Activated T-helper 17 cell treated with anti-CD3 and anti-CD28 coated beads, Interleukin-2, amount 50 U/mL, for 72 hours (primary cell): ENCODE data around the gene EN1. TPM values are rescaled to one million over a fixed set of nuclear protein-coding genes. Genes with fewer than 3 reads are reported as not detected.

Experiments used
- ATAC-seq: fragments of 150-1000 bp; cut with Tn5 transposase; replicated peaks from 2 replicates; pipeline ENCODE4 v1.10.0; 2021; ENCODE audit warnings: mild to moderate bottlenecking, moderate library complexity
- H3K27ac Mint-ChIP-seq: one replicate; pipeline ENCODE4 v1.8.0; 2022; ENCODE audit warnings: mixed read lengths
- H3K27me3 Mint-ChIP-seq: one replicate; pipeline ENCODE4 v1.8.0; 2022; ENCODE audit warnings: mixed read lengths
- H3K36me3 Mint-ChIP-seq: one replicate; pipeline ENCODE4 v1.8.0; 2022; ENCODE audit warnings: low read depth, mild to moderate bottlenecking, mixed read lengths
- H3K4me1 Mint-ChIP-seq: one replicate; pipeline ENCODE4 v1.8.0; 2022; ENCODE audit warnings: mixed read lengths
- H3K4me3 Mint-ChIP-seq: one replicate; pipeline ENCODE4 v1.8.0; 2022; ENCODE audit warnings: mild to moderate bottlenecking, mixed read lengths
- H3K9me3 Mint-ChIP-seq: one replicate; pipeline ENCODE4 v1.8.0; 2022; ENCODE audit warnings: mixed read lengths
- total RNA-seq, 2 donors: library from RNA; stranded (reverse); gene quantifications; one replicate each; pipeline ENCODE4 v1.2.3, GENCODE V29; 2022

Gene EN1
- total RNA-seq, 2 donors from 2014 or later, result not detected

DNA sequence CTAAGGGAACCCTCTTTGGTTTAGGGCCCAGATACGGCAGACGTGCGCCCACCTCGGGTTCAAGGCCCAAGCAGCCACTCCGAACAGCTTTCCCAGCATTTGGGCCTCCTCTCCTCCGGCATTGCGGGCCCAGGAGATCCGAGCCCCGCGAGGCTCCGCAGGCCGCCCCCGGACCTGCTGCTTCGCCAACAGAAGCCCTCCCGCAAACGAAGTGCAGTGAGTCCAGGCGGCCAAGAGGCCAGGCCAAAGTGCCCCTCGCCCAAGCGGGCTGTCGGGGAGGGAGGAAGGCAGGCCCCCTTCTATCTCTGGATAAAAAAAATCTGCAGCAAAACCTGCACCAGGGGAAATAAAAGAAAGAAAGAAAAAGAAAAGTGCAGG lies 6.0 kb downstream of the EN1 start:
- no peak overlapping the region for H3K27ac Mint-ChIP-seq
- no peaks in the 10 kb centered on the region for H3K9me3 Mint-ChIP-seq
- peaks cover 8% of the 10 kb centered on the region for H3K36me3 Mint-ChIP-seq
- H3K27me3 Mint-ChIP-seq, result peaks cover 75% of the 10 kb centered on the region
- no peak for ATAC-seq
- H3K4me1 Mint-ChIP-seq, result peaks cover 4% of the 10 kb centered on the region
- peak overlapping the region; percentile 60 for H3K4me3 Mint-ChIP-seq

DNA sequence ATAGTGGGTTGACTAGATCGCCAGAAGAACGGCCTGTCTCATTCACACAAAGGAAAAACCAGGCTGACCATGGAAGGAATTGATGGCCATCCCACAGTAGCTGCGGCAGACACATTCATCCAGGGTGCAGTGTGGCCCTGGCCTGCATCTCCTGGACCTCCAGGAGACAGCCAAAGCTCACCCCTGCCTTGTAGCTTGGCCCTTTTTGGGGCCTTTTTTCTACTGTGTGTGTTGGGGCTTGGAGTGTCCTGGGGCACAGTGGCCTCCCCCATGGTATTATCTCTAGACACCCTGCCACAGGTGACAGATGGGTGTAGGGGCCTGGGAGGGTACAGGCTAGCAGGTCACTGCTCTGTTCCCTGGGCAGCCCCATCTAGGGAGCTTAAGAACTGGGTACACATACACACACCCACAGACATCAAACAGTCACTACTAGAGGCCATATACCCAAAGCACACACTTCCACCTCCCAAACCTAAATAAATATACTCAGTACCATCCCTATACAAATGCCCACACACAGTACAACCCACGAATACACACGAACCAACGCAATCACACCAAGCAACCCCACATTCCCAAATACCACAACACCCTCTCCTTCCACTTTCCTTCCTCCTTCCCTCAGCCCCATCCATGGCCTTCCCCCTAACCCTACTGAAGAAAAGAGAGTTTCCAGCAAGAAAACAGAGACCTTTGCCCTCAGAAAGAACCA lies 8.6 kb downstream of the EN1 start:
- no peaks in the 10 kb centered on the region for H3K9me3 Mint-ChIP-seq
- peaks cover 8% of the 10 kb centered on the region for H3K36me3 Mint-ChIP-seq
- H3K4me3 Mint-ChIP-seq, result no peak overlapping the region
- peaks cover 71% of the 10 kb centered on the region for H3K27me3 Mint-ChIP-seq
- H3K27ac Mint-ChIP-seq, result no peak overlapping the region
- no peak for ATAC-seq
- H3K4me1 Mint-ChIP-seq, result peaks cover 2% of the 10 kb centered on the region

DNA sequence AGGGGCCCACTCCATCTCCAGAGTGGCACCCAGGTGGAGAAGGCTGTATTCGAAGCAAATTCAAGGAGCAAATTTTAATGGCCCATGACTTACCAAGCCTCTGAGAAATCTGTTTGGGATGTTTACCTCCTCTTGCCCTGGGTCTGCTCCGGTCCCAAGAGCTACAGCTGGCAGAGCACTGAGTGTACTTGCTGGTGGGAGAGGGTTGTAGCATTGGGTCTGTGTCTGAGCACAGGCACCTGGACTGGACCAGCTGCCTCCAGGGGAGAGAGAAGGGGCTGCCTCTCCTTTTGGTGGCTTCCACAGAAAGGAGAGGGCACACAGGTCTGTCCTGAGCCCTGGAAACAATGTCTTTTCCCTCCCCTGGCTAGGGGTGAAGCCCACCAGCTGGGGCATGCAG lies 9.8 kb downstream of the EN1 start:
- Mint-ChIP-seq H3K4me1 (no peaks in the 10 kb centered on the region), H3K27ac (no peak overlapping the region), H3K4me3 (no peak overlapping the region), H3K9me3 (no peaks in the 10 kb centered on the region), H3K27me3 (peaks cover 72% of the 10 kb centered on the region), H3K36me3 (peaks cover 8% of the 10 kb centered on the region)
- ATAC-seq, result no peak

DNA sequence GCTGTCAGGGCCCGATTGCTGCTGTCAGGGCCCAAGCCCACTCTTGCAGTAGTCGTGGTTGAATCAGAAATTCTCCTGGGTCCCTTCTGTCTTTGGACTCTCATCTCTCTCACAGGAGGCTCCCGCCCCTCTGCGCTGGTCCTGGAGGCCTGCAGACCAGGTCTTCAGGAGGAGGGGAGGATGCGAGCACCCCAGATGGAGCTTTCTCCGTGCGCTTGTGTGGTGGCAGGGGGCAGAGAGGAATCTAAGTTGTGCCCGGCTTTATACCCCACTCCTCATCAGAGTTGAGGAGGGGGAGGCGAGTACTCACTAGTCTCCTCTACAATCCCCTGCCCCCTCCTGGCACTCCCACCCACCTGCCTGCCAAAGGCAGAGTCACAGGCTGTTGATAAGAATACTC lies 10.4 kb downstream of the EN1 start:
- no peaks in the 10 kb centered on the region for H3K4me1 Mint-ChIP-seq
- H3K27ac Mint-ChIP-seq, result no peak overlapping the region
- no peak for ATAC-seq
- no peaks in the 10 kb centered on the region for H3K9me3 Mint-ChIP-seq
- H3K36me3 Mint-ChIP-seq, result peaks cover 8% of the 10 kb centered on the region
- H3K4me3 Mint-ChIP-seq, result no peak overlapping the region
- H3K27me3 Mint-ChIP-seq, result peaks cover 70% of the 10 kb centered on the region

DNA sequence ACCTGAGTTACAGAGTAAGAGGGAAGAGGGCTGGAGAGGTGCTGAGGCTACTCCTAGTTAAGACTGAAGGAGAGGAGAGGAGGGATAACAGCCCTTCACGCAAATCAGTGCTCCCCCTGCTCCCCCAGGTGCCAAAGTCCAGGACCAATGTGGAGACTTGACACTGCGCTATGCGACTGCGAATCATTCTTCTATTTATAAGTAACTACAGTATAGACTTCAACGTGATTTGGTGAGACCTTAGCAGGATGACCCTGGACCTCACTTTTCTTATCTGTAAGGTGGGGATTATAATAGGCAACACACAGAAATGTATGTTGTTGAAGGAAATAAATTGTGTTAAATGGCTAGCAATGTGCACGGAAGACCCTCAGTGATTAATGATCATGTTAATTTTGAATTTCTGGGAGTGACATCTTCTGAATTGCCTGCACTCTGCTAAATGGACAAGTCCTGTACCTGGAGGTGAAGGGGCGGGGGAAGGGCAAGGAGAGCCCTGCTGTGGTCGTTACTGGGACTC lies 11.0 kb downstream of the EN1 start:
- Mint-ChIP-seq H3K36me3 (peaks cover 8% of the 10 kb centered on the region), H3K27ac (no peak overlapping the region), H3K4me1 (no peaks in the 10 kb centered on the region), H3K27me3 (peaks cover 68% of the 10 kb centered on the region), H3K4me3 (peak overlapping the region; percentile 63), H3K9me3 (no peaks in the 10 kb centered on the region)
- no peak for ATAC-seq

DNA sequence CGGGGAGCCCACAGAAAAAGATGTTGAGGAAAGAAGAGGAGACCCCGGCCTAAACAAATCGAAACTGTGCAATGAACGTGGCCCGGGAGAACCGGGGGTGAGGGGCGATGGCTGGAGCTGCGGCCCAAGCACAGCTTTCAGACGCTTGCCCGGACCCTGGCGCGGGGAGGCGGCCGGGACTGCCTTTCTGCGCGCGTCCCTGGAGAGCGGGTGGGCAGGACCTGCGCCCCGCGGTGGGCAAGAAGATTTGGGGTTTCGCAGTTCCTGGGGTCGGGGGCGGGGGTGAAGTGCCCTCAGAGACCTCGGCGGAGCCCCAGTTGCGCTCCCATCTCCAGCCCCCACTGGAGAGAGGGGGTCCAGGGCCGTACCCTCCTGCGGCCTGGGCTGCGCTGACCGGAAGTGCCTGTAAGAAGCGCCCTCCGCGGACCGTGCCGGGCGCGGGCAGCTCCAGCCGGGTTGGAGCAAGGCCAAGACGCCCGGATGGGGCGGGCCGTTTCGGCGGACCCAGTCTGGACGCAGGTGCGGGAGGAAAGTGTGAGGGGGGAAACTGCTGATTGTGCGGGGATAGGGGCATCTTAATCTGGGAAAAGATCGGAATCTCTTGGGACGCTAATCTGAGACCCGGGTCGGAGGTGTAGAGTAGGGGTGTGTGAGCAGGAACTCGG lies 11.6 kb downstream of the EN1 start:
- Mint-ChIP-seq H3K4me3 (peak overlapping the region; percentile 63), H3K27ac (no peak overlapping the region), H3K9me3 (no peaks in the 10 kb centered on the region), H3K27me3 (peaks cover 68% of the 10 kb centered on the region), H3K36me3 (peaks cover 4% of the 10 kb centered on the region), H3K4me1 (no peaks in the 10 kb centered on the region)
- ATAC-seq, result no peak

DNA sequence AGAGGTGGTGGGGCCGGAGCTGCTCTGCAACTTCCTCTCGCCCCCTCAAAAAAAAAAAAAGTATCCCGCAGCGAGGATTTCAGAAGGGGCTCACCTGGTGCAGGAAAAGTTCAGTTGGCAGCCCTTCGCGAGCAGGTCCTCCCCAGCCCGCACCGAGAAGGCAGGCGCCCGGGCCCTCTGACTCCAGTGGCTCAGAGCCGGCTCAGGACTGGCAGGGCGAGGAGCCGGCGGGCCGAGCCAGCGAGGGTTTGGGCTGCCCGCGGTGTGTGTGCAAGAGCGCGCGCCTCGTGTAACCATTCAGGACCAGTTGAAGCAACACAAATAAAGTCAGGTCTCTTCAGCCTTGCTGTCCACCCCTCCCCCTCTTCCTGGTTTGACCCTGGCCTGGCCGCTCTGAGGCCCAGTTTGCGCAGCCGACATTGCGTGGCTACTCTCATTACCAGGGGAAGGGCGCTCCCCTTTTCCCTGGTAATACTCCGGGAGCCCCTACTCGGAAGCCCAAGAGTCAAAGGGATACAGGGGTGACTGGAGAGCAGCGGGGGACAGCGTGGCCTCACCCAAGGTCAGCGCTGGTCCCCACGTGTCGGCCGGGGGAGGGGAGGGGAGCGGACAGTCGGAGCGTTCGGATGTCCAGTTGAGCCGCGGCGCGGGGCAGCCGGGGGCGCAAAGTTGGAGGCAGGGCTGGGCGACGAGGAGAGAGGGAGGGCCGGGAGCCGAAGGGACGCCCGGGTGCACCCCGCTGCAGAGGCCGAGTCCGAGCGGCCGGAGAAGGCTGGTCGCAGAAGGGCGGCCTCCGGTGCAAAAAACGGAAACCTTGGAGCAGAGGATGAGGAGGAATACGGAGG lies 12.3 kb downstream of the EN1 start:
- Mint-ChIP-seq H3K27ac (no peak overlapping the region), H3K9me3 (no peaks in the 10 kb centered on the region), H3K27me3 (peaks cover 67% of the 10 kb centered on the region), H3K4me3 (peak overlapping the region; percentile 63), H3K4me1 (no peaks in the 10 kb centered on the region), H3K36me3 (no peaks in the 10 kb centered on the region)
- ATAC-seq, result no peak

DNA sequence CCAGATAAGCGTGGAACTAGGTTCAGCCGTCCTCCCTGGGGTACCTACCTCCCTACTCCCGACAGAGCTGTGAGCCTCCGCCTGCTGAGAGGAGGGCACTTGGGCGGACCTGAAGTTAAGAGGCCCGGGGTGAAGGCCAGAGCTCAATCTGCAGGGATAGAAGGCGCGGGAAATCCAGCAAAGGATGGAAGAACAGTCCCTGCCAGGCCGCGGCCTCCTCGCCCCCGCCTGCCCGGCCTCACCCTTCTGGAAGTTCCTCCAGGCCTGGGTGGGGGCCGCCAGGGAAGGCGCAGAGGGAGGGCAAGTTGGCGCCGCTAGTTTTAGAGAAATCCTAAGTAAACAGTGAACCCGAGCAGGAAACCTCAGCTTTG lies 13.0 kb downstream of the EN1 start:
- peaks cover 65% of the 10 kb centered on the region for H3K27me3 Mint-ChIP-seq
- H3K4me3 Mint-ChIP-seq, result no peak overlapping the region
- H3K4me1 Mint-ChIP-seq, result no peaks in the 10 kb centered on the region
- H3K36me3 Mint-ChIP-seq, result no peaks in the 10 kb centered on the region
- H3K27ac Mint-ChIP-seq, result no peak overlapping the region
- H3K9me3 Mint-ChIP-seq, result no peaks in the 10 kb centered on the region
- no peak for ATAC-seq

DNA sequence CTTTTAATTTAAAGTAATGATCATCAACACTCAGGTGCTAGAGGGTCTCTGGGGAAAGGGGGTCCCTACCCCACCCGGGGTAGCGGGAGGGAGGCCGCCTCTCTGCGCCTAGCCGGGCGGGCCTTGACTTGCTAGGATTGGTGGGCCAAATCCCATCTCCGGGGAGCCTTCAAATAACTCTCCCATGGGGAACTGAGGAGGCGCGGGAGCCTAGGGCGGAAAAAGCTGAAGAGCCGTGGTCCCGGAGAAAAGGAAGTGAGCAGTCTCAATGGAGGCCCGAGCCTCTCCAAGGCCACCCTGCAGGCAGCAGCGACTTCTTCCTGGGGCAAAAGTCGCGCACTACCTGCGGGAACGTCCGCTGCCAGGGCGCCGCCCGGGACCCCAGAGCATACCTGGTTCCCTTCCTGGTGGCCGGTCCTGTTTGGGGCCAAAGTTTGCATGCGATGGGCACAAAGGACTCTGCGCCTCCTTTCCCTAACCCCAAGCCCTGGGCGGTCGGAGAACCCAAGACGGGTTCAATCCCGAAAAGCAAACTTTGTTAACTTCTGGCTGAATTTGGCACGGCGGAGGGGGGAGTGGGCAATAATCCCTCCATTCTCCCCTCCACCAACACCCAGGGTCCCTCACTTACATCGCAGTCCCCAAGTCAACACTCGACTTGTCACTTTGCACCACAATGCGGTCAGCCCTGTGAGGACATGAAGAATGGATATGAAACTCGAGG lies 13.6 kb downstream of the EN1 start:
- H3K27me3 Mint-ChIP-seq, result peaks cover 60% of the 10 kb centered on the region
- H3K27ac Mint-ChIP-seq, result no peak overlapping the region
- ATAC-seq, result no peak
- no peaks in the 10 kb centered on the region for H3K9me3 Mint-ChIP-seq
- no peak overlapping the region for H3K4me3 Mint-ChIP-seq
- H3K36me3 Mint-ChIP-seq, result no peaks in the 10 kb centered on the region
- H3K4me1 Mint-ChIP-seq, result no peaks in the 10 kb centered on the region

DNA sequence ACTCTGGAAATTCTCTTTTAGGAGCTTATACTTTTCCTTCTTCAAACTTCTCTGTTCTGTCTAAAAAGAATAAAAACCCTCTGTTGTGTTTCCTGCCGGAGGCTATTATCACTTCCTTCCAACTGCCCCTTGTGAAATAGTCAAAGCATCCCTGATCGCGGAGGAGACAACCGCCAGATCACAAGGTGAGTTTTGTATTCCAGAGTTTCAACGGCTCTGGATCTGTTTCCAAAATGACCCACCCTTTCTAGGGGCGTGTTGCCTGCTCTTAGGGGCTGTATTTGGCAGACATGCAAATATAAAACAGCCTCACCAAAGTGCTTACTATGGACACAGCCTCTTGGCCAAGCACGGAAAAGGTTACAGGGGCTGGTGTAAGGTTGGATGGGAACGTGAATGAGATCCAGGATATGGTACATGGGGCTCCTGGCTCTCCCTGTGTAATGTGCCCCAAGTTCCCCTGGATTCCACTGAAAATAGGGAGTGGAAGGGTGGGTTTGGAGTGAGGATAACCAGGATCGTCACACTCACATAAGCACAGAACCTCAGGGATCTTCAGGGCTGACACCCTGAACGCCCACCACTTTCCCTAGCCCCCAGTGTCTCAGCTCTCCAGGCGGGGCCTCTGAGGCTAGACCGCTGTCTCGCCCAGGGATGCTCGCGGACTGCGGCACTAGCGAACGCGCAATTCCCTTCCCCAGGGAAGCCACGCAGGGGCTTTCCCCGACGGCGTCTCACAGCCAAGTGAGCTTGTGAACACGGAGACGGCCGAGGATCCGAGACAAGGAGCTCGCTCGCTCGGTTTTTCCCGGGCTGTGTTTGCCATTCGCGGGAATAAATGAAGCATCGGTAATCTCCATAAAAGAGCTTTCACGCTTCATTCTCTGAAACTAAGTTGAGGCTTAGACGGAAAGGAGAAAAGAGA lies 14.4 kb downstream of the EN1 start:
- no peak for ATAC-seq
- no peaks in the 10 kb centered on the region for H3K36me3 Mint-ChIP-seq
- peaks cover 61% of the 10 kb centered on the region for H3K27me3 Mint-ChIP-seq
- H3K4me3 Mint-ChIP-seq, result no peak overlapping the region
- no peaks in the 10 kb centered on the region for H3K4me1 Mint-ChIP-seq
- H3K9me3 Mint-ChIP-seq, result no peaks in the 10 kb centered on the region
- H3K27ac Mint-ChIP-seq, result no peak overlapping the region

DNA sequence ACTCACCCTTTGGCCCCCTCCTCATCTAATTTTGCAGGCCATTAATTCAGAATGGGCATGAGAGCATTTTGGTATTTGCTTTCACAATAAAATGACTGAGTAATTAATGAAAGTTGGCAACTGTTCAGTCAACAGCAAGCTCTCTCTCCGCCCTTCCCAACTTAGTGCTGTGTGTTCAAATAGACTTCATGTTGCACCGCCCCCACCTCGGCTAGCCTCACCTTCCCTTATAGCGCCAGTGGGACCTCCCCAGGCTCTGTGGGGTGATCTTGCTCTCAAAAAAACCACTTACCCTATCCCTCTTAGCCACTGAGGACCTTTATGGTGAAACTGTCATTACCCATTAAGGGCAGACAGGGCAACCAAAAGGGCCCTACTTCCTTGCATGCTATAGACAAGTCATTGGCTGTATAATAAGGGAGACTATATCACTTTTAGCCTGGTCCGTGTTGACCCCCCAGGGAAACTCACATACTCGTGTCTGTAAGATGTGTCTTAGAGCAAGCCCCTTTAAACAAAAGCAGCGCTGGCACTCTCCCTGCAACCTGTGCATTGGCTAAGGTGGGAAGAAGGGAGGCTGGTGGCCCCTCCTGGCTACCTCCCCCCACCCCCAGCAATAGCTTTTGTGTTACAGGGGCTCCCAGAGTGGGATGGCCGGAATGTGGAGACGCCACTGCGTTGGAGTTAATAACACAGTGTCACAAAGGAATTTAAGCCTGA lies 15.2 kb downstream of the EN1 start:
- no peaks in the 10 kb centered on the region for H3K36me3 Mint-ChIP-seq
- no peaks in the 10 kb centered on the region for H3K9me3 Mint-ChIP-seq
- no peak for ATAC-seq
- no peaks in the 10 kb centered on the region for H3K4me1 Mint-ChIP-seq
- H3K4me3 Mint-ChIP-seq, result no peak overlapping the region
- H3K27me3 Mint-ChIP-seq, result peaks cover 58% of the 10 kb centered on the region
- H3K27ac Mint-ChIP-seq, result no peak overlapping the region

DNA sequence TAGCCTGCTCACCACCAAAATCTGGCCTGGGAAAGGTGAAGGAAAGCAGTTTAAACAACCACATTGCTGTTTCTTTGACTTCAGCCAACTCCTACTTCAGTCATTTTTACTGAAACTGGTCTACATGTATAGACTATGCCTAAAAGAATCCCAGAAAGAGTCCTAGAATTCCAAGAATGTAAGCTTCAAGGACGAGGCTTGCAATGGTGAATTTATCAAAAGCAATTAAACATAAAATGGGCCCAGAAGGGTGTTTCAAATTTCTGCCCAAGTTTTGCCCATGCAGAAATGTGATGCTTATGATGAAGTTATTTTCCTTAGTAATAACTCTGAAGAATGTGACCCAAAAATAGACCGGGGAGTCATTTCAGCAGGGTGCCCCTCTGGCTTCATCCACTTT lies 16.6 kb downstream of the EN1 start:
- Mint-ChIP-seq H3K36me3 (no peaks in the 10 kb centered on the region), H3K27ac (no peak overlapping the region), H3K4me1 (no peaks in the 10 kb centered on the region)

DNA sequence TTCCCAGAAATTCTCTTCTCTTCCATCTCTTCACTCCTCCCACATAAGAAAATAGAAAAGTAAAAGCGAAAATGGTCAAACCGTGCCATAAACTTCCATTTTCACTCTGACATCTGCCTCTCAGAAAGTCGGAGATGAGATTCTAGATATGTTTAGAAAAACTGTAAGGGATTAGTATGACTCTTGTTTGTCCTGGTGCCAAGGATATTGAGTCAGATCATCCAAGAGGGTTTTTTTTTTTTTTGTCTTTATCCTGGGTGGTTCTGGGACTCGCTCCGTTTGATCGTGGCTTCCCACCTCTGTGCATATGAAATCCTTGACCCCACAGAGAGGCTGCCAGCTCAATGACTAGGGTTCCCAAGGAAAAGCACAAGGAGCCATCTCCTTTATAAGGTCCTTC lies 17.3 kb downstream of the EN1 start:
- H3K4me3 Mint-ChIP-seq, result no peak overlapping the region
- H3K36me3 Mint-ChIP-seq, result no peaks in the 10 kb centered on the region

More for the DNA sequence above, 16.6 kb downstream of the EN1 start:
- Mint-ChIP-seq H3K9me3 (no peaks in the 10 kb centered on the region), H3K27me3 (peaks cover 51% of the 10 kb centered on the region), H3K4me3 (no peak overlapping the region)
- no peak for ATAC-seq

More for the DNA sequence above, 17.3 kb downstream of the EN1 start:
- no peak overlapping the region for H3K27ac Mint-ChIP-seq
- no peak for ATAC-seq
- peaks cover 50% of the 10 kb centered on the region for H3K27me3 Mint-ChIP-seq
- H3K4me1 Mint-ChIP-seq, result no peaks in the 10 kb centered on the region
- H3K9me3 Mint-ChIP-seq, result no peaks in the 10 kb centered on the region
